DMS53 treated with DMSO at 0.1 percent for 48 hours (cell line): Measurements from ENCODE around the gene HYDIN.
"Not testable (repeated sequence)": the region's sequence is repeated elsewhere in the genome, so short reads cannot be mapped to it uniquely, and the experiment has no call there.

Experiments
- DNase-seq: peaks from one replicate; lab custom pipeline; 2025; ENCODE audit not compliant: unreplicated experiment; lab: John Stamatoyannopoulos, UW

The HYDIN gene

GRCh38 chr16:71009440-71010223, 220.9 kb downstream of the HYDIN start:
- DNase-seq = not testable (repeated sequence)

GRCh38 chr16:71006516-71006915, 224.0 kb downstream of the HYDIN start:
- not testable (repeated sequence) for DNase-seq

GRCh38 chr16:70999735-71000134, 230.8 kb downstream of the HYDIN start:
- DNase-seq = peak; percentile 1

GRCh38 chr16:70995799-70996198, 234.7 kb downstream of the HYDIN start:
- not testable (repeated sequence) for DNase-seq

GRCh38 chr16:70992511-70992910, 238.0 kb downstream of the HYDIN start:
- not testable (repeated sequence) for DNase-seq

GRCh38 chr16:70987019-70987715, 243.4 kb downstream of the HYDIN start:
- DNase-seq = not testable (repeated sequence)

GRCh38 chr16:70984675-70985074, 245.8 kb downstream of the HYDIN start:
- DNase-seq = not testable (repeated sequence)

GRCh38 chr16:70968332-70968731, 262.2 kb downstream of the HYDIN start:
- not testable (repeated sequence) for DNase-seq

GRCh38 chr16:70960169-70960568, 270.4 kb downstream of the HYDIN start:
- DNase-seq = not testable (repeated sequence)

GRCh38 chr16:70954922-70955321, 275.6 kb downstream of the HYDIN start:
- not testable (repeated sequence) for DNase-seq

- DNase-seq = not testable (repeated sequence)
Measured at GRCh38 chr16:70953824-70954223, 276.7 kb downstream of the HYDIN start.

- DNase-seq = not testable (repeated sequence)
Measured at GRCh38 chr16:70943551-70943950, 287.0 kb downstream of the HYDIN start.

- not testable (repeated sequence) for DNase-seq
Measured at GRCh38 chr16:70939690-70940359, 290.7 kb downstream of the HYDIN start.

GRCh38 chr16:70936781-70937525, 293.6 kb downstream of the HYDIN start:
- DNase-seq = not testable (repeated sequence)

GRCh38 chr16:70935325-70935724, 295.2 kb downstream of the HYDIN start:
- not testable (repeated sequence) for DNase-seq

GRCh38 chr16:70933746-70934145, 296.8 kb downstream of the HYDIN start:
- DNase-seq = not testable (repeated sequence)

GRCh38 chr16:70930757-70931156, 299.8 kb downstream of the HYDIN start:
- not testable (repeated sequence) for DNase-seq

GRCh38 chr16:70922164-70922563, 308.4 kb downstream of the HYDIN start:
- DNase-seq = not testable (repeated sequence)

GRCh38 chr16:70920661-70921060, 309.9 kb downstream of the HYDIN start:
- not testable (repeated sequence) for DNase-seq

GRCh38 chr16:70888208-70888607, 342.3 kb downstream of the HYDIN start:
- DNase-seq = not testable (repeated sequence)

GRCh38 chr16:70884652-70885051, 345.9 kb downstream of the HYDIN start:
- DNase-seq = not testable (repeated sequence)
